HG03025 (cell line): Measurements from ENCODE around the gene CDK19.
"Not testable (repeated sequence)": the region's sequence is repeated elsewhere in the genome, so short reads cannot be mapped to it uniquely, and the experiment has no call there.

Experiments
- ATAC-seq: cut with Tn5 transposase; IDR thresholded peaks from one replicate; pipeline ENCODE4 v1.9.1; 2021; ENCODE audit warnings: mild to moderate bottlenecking, moderate library complexity; ENCODE audit not compliant: unreplicated experiment, low FRiP score

The CDK19 gene

GRCh38 chr6:110633731-110634213 is 181.5 kb downstream of the CDK19 start:
- ATAC-seq, result no peak

DNA sequence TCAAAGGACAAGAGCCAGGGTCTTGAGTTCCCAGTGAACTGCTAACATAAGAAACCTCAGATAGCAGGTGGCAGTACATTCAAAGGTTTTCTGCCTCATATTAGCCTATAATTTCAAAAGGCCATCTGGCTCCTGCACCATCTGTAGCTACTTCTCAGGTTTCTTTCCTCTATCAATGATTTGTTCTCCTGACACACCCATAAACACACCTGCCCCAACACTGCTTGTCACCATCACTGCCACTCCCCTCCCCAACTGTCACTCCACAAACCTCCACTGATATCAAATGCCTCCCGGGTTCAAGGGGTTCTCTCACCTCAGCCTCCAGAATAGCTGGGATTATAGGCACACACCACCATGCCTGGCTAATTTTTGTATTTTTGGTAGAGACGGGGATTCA is 186.1 kb downstream of the CDK19 start:
- ATAC-seq, result no peak

DNA sequence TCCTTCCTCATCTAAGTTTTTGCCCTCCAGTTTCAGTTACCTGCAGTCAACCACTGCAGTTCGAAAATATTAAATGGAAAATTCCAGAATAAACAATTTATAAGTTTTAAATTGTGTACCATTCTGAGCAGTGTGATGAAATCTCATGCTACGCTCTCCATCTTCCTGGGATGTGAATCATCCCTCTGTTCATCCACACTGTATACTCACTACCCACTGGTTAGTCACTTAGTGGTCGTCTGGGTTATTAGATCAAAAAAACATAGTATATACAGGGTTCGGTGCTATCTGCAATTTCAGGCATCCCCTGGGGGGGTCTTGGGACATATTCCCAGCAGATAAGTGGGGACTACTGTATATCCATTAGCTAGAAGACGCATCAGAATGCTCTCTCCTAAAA is 186.9 kb downstream of the CDK19 start:
- ATAC-seq, result no peak

DNA sequence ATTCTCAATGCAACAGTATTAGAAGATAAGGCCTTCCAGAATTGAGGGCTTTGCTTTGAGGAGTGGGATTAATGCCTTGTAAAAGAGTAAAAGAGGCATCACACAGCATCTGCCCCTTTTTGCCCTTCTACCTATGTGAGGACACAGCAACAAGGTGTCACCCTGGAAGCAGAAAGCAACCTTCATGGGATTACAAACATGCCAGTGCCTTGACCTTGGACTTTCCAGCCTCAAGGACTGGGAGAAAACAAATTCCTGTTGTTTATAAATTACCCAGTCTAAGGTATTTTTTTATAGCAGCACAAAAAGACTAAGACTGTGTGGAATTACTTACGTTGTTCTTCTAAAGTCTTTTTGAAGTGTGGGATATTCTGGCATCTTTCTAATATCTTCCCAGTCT is 188.8 kb downstream of the CDK19 start:
- no peak for ATAC-seq

DNA sequence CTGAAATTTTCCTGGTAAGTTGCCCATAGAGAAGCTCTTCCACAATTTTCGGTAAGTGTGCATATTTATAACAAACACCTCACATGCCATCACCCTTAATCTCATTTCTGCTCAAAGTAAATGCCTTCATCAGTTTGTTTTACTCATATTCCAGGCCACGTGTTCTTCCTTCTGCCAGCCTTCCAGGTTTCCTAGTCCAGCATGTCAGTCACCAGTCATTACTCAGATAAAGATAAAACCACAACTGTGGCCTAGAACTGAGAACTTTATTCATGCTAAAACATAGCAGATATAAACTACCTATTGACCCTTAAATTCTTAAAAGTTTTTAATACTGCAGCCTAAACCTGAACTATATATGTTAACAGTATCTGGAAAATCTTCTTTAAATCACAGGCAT is 189.4 kb downstream of the CDK19 start:
- no peak for ATAC-seq

DNA sequence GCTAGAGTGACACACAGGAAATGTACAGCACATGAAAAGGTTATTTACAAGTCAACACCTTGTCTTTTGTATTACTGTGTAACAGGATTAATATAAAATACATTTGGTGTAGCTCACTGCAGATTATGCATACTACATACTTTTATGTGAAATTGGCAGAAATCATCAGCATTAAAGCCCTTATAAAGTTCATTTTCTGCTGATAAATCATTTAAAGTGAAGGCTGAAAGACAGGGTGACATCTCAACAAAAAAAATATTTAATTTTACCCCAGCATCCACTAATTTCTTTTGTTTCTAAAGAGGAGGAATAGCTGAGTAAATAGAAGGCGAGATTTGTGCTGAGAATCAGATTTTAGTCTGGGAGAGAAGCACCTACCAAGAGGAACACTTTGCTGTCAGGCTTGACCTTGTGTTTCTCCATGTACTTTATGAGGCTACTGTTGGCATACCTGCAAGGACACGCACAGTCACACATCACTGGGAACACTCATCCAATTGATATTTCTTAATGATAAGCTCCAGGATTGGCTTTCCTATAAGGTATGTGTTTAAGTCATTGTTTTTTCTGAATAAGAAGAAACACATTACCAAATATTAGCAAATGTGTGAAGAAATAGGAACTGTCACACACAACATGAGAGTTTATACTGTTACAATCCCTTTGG is 192.2 kb downstream of the CDK19 start:
- no peak for ATAC-seq

- no peak for ATAC-seq
These were observed 194.2 kb downstream of the CDK19 start for GRCh38 chr6:110621061-110621460.

DNA sequence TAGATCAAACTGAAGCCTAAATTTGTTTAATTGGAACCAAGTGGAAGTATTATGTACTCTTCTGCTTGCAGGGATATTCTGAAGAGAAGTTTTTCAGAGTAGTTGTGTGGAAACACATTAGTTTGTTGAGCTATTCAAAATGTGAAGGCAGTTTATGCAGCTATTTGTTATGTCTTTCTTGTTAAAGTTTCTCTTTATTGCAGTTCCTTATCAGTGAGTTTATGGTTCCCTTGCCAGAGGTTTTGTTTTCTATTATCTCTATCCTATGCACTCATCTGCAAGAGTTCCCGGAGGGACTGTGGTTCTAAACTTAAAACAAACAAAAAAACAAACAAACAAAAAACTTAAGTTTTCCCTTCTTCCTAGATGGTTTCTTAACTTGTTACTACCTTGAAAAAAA is 195.2 kb downstream of the CDK19 start:
- no peak for ATAC-seq

- no peak for ATAC-seq
These were observed 195.9 kb downstream of the CDK19 start for GRCh38 chr6:110619275-110619908.

- ATAC-seq, result no peak
These were observed 196.5 kb downstream of the CDK19 start for GRCh38 chr6:110618591-110619267.

DNA sequence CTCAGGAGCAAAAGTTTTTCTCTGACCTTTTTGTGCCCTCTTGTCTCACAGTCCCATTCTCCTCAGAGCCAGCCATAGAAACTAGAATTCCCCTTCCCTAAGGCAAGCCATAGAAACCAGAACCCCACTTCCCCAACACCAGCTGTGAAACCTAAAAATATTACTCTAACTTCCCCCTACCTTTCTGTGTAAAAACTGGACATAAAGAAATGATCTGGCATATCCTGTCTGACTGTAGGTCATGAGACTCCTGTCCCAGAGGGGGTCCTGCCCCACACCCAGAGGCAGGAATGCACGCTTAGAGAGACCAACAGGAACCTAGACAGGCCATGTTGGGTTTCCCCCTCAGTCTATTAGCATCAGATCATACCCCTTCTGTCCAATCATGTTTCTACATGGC is 198.2 kb downstream of the CDK19 start:
- no peak for ATAC-seq

DNA sequence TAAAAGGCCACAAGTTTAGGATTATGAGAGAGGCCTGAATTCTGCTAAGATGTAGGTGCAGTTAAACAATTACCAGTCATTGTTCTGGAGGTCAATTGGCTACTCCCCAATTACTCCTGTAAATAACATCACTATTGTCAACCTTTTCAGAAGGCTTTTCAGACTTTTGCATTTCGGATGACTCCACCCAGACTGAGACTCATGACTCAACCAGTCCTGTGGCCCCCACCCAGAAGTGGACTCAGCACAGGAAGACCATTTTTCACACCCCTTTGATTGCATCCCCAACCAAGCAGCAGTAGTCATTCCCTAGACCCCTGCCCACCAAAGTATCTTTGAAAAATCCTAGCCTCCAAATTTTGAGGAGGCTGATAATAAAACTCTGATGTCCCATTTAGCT is 199.5 kb downstream of the CDK19 start:
- no peak for ATAC-seq

DNA sequence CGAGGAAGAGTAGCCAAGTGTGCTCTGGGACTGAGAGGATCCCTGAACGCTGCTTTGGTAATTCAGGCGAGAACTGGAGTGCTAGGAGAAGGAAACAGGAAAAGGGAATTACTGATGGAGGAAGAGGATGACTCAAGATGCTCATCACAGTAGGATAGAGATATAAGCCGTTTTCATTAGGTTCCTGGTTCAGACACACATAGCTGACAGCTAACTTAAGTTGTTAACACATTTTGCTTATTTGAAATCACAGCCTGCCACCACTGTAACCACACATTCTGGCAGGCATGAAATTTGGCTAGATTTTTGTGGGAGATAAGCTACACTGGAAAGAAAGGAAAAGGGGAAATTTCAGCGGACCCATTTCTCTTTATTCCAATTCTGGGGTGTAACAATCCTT is 200.7 kb downstream of the CDK19 start:
- ATAC-seq, result no peak

- ATAC-seq, result no peak
These were observed 201.2 kb downstream of the CDK19 start for GRCh38 chr6:110614106-110614505.

DNA sequence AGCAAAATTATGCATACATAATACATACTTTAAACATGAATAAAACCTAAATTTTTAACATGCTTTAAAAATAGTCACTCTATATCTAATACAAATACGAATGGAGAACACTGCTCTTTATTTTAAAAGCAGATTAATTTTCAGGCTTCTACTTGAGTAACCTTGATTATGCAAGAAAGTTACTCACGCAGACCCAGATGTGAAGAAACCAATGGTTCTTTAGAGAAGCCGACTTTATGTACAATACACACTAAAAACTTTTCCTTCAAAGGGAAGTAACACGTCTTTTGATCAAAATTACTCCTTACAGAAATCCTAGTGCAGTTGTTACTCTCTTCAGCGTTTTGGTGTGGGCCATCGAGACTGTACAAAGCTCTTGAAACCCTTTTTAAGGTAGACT is 201.9 kb downstream of the CDK19 start:
- no peak for ATAC-seq

GRCh38 chr6:110612298-110612697 is 203.0 kb downstream of the CDK19 start:
- no peak for ATAC-seq

- no peak for ATAC-seq
These were observed 206.2 kb downstream of the CDK19 start for GRCh38 chr6:110609101-110609500.

DNA sequence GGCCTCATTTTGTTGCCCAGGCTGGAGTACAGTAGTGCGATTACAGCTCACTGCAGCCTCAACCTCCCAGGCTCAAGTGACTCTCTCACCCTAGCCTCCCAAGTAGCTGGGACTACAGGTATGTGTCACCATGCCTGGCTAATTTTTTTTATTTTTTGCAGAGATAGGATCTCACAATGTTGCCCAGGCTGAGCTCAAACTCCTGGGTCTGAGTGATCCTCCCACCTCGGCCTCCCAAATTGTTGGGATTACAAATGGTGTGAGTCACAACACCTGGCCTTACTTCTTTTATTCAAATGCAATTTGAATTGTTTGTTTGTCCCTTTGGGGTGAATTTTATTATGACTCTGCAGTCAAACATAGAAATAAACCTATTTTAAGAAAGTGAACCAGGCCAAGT is 207.1 kb downstream of the CDK19 start:
- no peak for ATAC-seq

- ATAC-seq, result no peak
These were observed 209.1 kb downstream of the CDK19 start for GRCh38 chr6:110606151-110606550.

- not testable (repeated sequence) for ATAC-seq
These were observed 214.6 kb downstream of the CDK19 start for GRCh38 chr6:110600640-110601039.

DNA sequence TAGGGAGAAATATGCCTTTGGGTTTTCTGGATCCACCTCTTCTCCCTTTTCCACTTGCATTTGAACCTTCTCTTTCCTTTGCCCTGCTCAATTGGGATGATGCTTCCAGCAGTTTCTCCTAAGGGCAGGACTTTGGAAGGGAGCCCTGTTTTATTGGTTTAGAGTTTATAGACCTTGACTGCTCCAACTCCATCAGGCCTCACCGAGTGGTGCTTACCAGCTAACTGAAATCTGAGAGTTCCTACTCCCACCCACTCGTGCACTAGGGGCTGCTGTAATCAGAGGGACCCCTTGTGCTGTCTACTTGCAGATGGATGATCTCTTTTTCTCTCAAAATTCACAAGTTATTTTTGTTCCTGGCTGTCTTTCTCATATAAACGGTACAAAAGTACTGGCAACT is 217.5 kb downstream of the CDK19 start:
- no peak for ATAC-seq

DNA sequence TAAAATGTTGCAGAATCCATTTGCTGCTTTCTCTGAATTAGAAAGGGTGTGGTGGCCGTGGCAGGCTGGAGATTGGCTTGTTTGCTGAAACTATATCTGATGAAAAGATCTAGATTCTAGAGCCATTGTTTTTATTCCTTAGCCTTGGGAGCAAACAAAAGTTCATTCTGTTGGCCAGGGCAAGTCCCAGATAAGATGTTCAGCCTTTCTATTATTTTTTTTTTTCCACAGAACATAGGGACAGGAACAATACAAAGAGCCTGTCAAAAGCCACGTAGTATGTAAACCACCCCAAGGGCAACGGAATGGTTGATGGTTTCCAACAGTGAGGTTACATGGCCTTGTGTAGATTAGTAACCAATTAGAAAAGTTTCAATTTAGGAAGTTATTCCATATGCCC is 218.9 kb downstream of the CDK19 start:
- no peak for ATAC-seq
